Mucosa of gallbladder (tissue), 1 donor: ENCODE measurements around the gene USP6NL. TPM values are rescaled to one million over a fixed set of nuclear protein-coding genes. Genes with fewer than 3 reads are reported as not detected.

Experiments used
- DNase-seq: peaks from one replicate; pipeline ENCODE4 v3.0.0-alpha.2; 2020; ENCODE audit warnings: low spot score
- total RNA-seq: library from RNA; stranded (reverse); gene quantifications from one replicate; pipeline ENCODE4 v1.2.1, GENCODE V29; 2021
- donor health status: DM: no; HTN: no; CAD: no.

The USP6NL gene
- total RNA-seq, 1 donor from 2014 or later: 14.6 TPM

- DNase-seq: no peak
These were observed 4.6 kb upstream of the USP6NL start for GRCh38 chr10:11616021-11616420.

DNA sequence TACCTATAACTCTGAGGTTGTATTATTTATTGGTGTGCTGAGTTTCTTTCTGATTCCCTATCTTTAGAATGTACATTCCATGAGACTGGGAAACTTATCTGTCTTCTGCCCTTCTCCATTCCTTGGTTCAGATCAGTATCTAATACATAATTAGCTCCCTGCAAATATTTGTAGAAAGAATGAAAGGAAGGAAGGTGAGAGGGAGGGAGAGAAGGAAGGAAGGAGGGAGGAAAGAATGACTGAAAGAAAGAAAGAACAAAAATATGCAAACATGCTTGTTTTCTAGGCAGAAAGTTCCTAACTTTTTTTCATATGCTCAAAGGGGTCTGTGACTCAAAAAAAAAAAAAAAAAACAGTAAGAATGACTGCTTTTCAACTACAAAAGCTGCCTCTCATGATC is 3.9 kb upstream of the USP6NL start:
- DNase-seq: no peak

- no peak for DNase-seq
These were observed 861 bp upstream of the USP6NL start for GRCh38 chr10:11612021-11613001.

DNA sequence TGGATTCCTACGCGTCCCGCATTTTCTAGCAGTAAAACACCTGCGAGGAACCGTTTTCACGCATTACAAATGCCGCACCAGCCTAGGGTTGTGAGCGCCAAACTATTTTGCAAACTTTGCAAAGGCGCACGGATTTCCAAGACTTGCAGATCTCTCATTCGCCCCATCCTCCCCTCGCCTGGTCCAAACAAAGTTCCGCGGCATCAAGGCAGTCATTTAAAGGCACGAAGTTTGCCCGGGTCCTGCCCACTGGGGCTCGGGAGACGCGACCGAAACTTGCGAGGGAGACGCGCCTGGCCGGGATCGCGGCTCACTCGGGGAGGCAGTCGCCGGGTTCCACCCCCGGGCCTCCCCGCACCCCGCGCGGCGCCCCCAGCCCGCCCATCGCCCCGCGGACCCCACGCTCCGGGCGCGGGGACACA is 613 bp downstream of the USP6NL start:
- peak; percentile 17 for DNase-seq

GRCh38 chr10:11610166-11610825 is 1.2 kb downstream of the USP6NL start:
- DNase-seq: no peak

- DNase-seq: no peak
These were observed 1.9 kb downstream of the USP6NL start for GRCh38 chr10:11609492-11610093.

- no peak for DNase-seq
These were observed 2.4 kb downstream of the USP6NL start for GRCh38 chr10:11609052-11609451.

GRCh38 chr10:11608159-11609013 is 3.1 kb downstream of the USP6NL start:
- DNase-seq: no peak

DNA sequence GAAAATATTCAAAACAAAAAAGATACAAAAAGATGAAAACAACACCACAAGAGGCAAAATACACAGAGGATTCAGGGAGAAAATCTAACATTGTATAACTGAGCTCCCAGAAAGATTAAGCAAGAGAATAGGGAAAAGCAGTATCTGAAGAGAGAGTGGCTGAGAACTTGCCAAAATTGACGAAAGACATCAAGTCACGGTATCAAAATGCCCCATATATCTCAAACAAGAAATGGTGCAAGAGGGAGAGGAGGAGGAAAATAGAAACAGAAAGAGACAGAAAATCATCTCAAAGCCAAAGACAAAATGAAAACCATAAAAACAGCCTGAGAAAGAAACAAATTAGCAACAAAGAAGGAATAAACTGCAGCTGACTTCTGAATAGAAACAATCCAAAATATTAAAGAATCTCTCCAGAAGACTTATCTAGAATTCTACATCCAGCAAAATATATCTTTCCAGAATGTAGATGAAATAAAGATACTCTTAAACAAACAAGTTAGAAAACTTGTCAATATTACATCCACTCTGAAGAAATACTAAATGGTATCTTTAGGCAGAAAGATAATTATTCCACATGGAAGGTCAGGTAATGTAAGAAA is 5.5 kb downstream of the USP6NL start:
- no peak for DNase-seq

GRCh38 chr10:11604865-11605650 is 6.4 kb downstream of the USP6NL start:
- no peak for DNase-seq

GRCh38 chr10:11603741-11604140 is 7.7 kb downstream of the USP6NL start:
- no peak for DNase-seq

DNA sequence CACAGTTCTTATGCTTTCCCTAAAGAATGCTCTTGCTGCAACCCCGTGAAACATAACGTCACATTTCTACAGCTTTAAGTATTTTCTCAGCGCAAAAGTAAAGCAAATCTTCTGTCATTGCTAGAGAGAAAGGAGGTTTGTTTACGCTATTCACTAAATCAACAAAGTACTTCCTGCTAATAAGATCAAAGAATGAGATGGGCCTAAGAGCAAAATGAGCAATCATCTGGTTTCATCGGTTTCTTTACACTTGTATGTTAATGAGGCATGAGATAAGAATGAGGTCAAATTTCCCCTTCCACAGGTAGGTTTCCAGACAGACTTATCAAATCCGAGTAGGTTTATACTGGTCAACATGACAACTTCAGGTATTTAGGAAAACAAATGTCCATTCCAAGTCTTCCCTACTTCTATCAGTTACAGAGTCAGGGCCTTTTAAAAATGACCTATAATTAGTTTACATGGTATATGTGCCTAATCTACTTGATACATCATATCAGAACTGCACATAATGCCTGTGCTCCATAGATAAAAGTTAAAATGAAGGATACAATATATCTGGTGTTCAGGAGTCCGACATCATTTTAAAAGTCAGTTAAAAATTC is 8.4 kb downstream of the USP6NL start:
- DNase-seq: no peak

- DNase-seq: no peak
These were observed 9.1 kb downstream of the USP6NL start for GRCh38 chr10:11602358-11602757.

GRCh38 chr10:11601670-11602069 is 9.8 kb downstream of the USP6NL start:
- DNase-seq: no peak

GRCh38 chr10:11600280-11600679 is 11.2 kb downstream of the USP6NL start:
- DNase-seq: no peak

- no peak for DNase-seq
These were observed 12.6 kb downstream of the USP6NL start for GRCh38 chr10:11598712-11599397.

DNA sequence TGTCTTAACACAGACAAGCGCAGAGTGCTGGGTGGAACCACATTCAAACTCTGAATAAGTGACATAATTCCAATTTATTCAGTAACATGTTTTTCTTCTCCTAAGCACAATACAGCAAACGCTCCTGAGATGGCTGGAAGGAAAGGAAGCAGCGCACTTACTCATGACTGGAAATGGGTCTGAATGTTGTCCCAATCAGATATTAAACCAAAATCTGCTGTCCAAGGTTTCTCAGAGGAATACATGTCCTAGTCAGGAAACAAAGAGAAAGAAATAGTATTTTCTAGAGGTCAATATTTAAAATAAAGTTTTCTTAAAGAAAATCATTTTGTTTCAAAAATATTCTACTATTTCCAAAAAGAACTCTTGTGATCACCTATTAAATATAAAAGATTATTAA is 14.0 kb downstream of the USP6NL start:
- DNase-seq: no peak

DNA sequence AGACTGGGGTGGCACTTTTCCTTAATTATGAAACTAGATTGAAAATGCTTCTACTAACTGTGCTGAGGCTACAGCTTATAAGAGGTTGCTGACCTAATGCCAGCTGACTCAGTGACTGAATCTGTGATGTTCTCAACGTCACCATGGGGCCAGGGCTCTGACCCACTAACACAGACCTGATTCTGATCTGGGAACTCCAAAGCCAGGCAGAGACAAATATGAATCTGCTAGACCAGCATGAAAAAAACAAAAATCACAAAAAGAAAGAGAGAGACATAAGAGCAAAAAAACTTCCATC is 16.1 kb downstream of the USP6NL start:
- DNase-seq: no peak

DNA sequence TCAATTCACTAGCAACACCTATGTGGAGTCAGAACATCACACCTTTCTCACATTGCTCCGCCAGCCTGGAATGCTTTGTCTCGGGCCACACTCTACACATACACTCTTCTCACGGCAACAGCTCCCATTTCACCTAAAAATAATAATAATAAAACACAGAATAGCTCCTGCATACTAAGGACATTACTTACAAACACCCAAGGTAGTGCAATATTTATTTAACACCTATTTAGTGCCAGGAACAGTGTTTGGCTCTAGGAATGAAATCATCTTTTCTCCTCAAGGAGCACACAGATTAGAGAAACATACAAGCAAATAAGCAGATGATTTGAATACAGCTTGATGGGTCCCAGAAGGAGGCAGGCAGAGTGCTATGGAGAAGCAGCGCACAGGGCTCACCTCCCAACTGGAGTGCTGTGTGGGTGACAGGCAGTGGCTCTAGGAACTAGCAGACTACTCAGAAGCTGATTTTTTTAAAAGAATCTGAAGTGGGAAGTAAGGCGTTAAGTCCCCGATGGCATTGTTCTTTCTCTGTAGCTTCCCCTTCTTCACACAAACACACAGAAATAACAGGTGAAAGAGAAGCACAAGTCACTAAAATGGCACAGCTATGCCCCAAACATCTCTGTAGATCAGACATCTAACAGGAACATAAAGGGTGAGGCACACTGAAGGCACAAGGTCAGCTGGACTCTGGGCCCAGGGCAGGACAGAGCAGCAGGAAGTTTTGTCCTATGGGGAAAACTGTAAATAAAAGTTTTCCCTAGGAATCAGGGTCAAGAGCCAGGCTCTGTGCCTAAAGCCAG is 16.7 kb downstream of the USP6NL start:
- no peak for DNase-seq
